WTC11 (cell line): Measurements from ENCODE around the gene SEMA3F. TPM values are rescaled to one million over a fixed set of nuclear protein-coding genes. Genes with fewer than 3 reads are reported as not detected.

Experiments
- ATAC-seq: fragments of 200-7000 bp; cut with Tn5 transposase; 2 replicates; pipeline ENCODE4 v1.10.0; 2021; ENCODE audit warnings: mild to moderate bottlenecking, moderate library complexity
- CTCF ChIA-PET: fragments of 300-600 bp; sonication (Branson Sonifier 250); formaldehyde crosslinking; loops from one replicate; lab custom pipeline; 2021; ENCODE audit warnings: antibody characterized with exemption; lab: Charles Lee
- POLR2A ChIA-PET: fragments of 350-600 bp; sonication (Branson Sonifier 250); formaldehyde crosslinking; loops from one replicate; lab custom pipeline; 2021; ENCODE audit warnings: antibody characterized with exemption; lab: Charles Lee
- DNase-seq: peaks from one replicate; pipeline ENCODE4 v3.0.0; 2021; ENCODE audit warnings: low spot score
- H3K27ac Mint-ChIP-seq: 2 replicates; pipeline ENCODE4 v1.8.0; 2021; ENCODE audit warnings: mixed read lengths
- H3K27me3 Mint-ChIP-seq: 2 replicates; pipeline ENCODE4 v1.8.0; 2021; ENCODE audit warnings: low read depth, mild to moderate bottlenecking, moderate library complexity, mixed read lengths
- H3K36me3 Mint-ChIP-seq: 2 replicates; pipeline ENCODE4 v1.8.0; 2021; ENCODE audit warnings: mixed read lengths
- H3K4me1 Mint-ChIP-seq: 2 replicates; pipeline ENCODE4 v1.8.0; 2022; ENCODE audit warnings: mixed read lengths
- H3K4me3 Mint-ChIP-seq: 2 replicates; pipeline ENCODE4 v1.8.0; 2021; ENCODE audit warnings: mild to moderate bottlenecking, moderate library complexity, mixed read lengths
- H3K9me3 Mint-ChIP-seq: 2 replicates; pipeline ENCODE4 v1.8.0; 2021; ENCODE audit warnings: mixed read lengths
- ELF4 ChIP-seq: sonication (generic); formaldehyde crosslinking; IDR thresholded peaks from 2 replicates; pipeline ENCODE4 v1.8.1; 2022; ENCODE audit warnings: low read depth, mild to moderate bottlenecking, moderate library complexity, missing genetic modification reagents
- ESRRA ChIP-seq: sonication (generic); formaldehyde crosslinking; IDR thresholded peaks from 2 replicates; pipeline ENCODE4 v1.8.1; 2022; ENCODE audit warnings: mild to moderate bottlenecking, missing genetic modification reagents, borderline replicate concordance
- JUN ChIP-seq: sonication (generic); formaldehyde crosslinking; IDR thresholded peaks from 2 replicates; pipeline ENCODE4 v1.8.0; 2023; ENCODE audit warnings: mild to moderate bottlenecking, missing genetic modification reagents
- MXD4 ChIP-seq: fragments of 250-450 bp; sonication (Bioruptor Pico); IDR thresholded peaks from 2 replicates; pipeline ENCODE4 v1.8.0; 2021; ENCODE audit warnings: mild to moderate bottlenecking, moderate library complexity, borderline replicate concordance
- NFATC4 ChIP-seq: fragments of 250-450 bp; sonication (Bioruptor Pico); IDR thresholded peaks from 2 replicates; pipeline ENCODE4 v1.9.0; 2021; ENCODE audit warnings: mild to moderate bottlenecking
- NFE2L1 ChIP-seq: sonication (generic); formaldehyde crosslinking; IDR thresholded peaks from 2 replicates; pipeline ENCODE4 v1.8.1; 2023; ENCODE audit warnings: missing genetic modification reagents
- RELA ChIP-seq: sonication (generic); formaldehyde crosslinking; IDR thresholded peaks from 2 replicates; pipeline ENCODE4 v1.8.1; 2022; ENCODE audit warnings: missing genetic modification reagents, mild to moderate bottlenecking, borderline replicate concordance
- RORB ChIP-seq: fragments of 250-450 bp; sonication (Bioruptor Pico); IDR thresholded peaks from 2 replicates; pipeline ENCODE4 v1.9.0; 2021; ENCODE audit warnings: mild to moderate bottlenecking
- SMAD3 ChIP-seq: sonication (generic); formaldehyde crosslinking; IDR thresholded peaks from 2 replicates; pipeline ENCODE4 v1.8.0; 2022; ENCODE audit warnings: missing genetic modification reagents, mild to moderate bottlenecking, borderline replicate concordance
- SOX15 ChIP-seq: fragments of 250-450 bp; sonication (Bioruptor Pico); IDR thresholded peaks from 2 replicates; pipeline ENCODE4 v1.9.0; 2021; ENCODE audit warnings: mild to moderate bottlenecking
- SP1 ChIP-seq: sonication (generic); formaldehyde crosslinking; conservative IDR thresholded peaks from 2 replicates; pipeline ENCODE4 v1.8.1; 2022; ENCODE audit warnings: missing genetic modification reagents
- TEAD4 ChIP-seq: sonication (generic); formaldehyde crosslinking; IDR thresholded peaks from 2 replicates; pipeline ENCODE4 v1.8.0; 2022; ENCODE audit warnings: mild to moderate bottlenecking, missing genetic modification reagents
- ZNF121 ChIP-seq: sonication (generic); formaldehyde crosslinking; IDR thresholded peaks from 2 replicates; pipeline ENCODE4 v1.8.0; 2023; ENCODE audit warnings: missing genetic modification reagents
- ZNF263 ChIP-seq: sonication (generic); formaldehyde crosslinking; IDR thresholded peaks from 2 replicates; pipeline ENCODE4 v1.8.1; 2022; ENCODE audit warnings: low read depth, mild to moderate bottlenecking, moderate library complexity, missing genetic modification reagents
- ZNF423 ChIP-seq: fragments of 250-450 bp; sonication (Bioruptor Pico); IDR thresholded peaks from 2 replicates; pipeline ENCODE4 v2.1.2; 2022; ENCODE audit warnings: mild to moderate bottlenecking, moderate library complexity
- total RNA-seq: library from RNA; stranded (reverse); gene quantifications from 3 replicates; pipeline ENCODE4 v1.2.3, GENCODE V29; 2021
- TF ChIP-seq, protein P1 (sequence below): sonication (generic); formaldehyde crosslinking; IDR thresholded peaks from 2 replicates; pipeline ENCODE4 v1.8.0; 2023; ENCODE audit warnings: mild to moderate bottlenecking, missing genetic modification reagents
- TF ChIP-seq, protein P2 (sequence below): fragments of 250-450 bp; sonication (Bioruptor Pico); IDR thresholded peaks from 2 replicates; pipeline ENCODE4 v1.9.0; 2021; ENCODE audit warnings: moderate library complexity, mild to moderate bottlenecking, inconsistent platforms, borderline replicate concordance
- TF ChIP-seq, protein P3 (sequence below): fragments of 200-600 bp; IDR thresholded peaks from 2 replicates; pipeline ENCODE4 v1.8.0; 2022; ENCODE audit warnings: antibody characterized with exemption
- TF ChIP-seq, protein P4 (sequence below): fragments of 250-450 bp; sonication (Bioruptor Pico); IDR thresholded peaks from 2 replicates; pipeline ENCODE4 v1.9.0; 2021; ENCODE audit warnings: mild to moderate bottlenecking, borderline replicate concordance
- TF ChIP-seq, protein P5 (sequence below): sonication (generic); formaldehyde crosslinking; IDR thresholded peaks from 2 replicates; pipeline ENCODE4 v1.8.1; 2022; ENCODE audit warnings: low read depth, mild to moderate bottlenecking, moderate library complexity, missing genetic modification reagents, borderline replicate concordance
- TF ChIP-seq, protein P6 (sequence below): fragments of 250-450 bp; sonication (Bioruptor Pico); IDR thresholded peaks from 2 replicates; pipeline ENCODE4 v1.9.0; 2021; ENCODE audit warnings: mild to moderate bottlenecking

Gene SEMA3F
- total RNA-seq, 1 experiment from 2014 or later: 49.0 TPM

DNA sequence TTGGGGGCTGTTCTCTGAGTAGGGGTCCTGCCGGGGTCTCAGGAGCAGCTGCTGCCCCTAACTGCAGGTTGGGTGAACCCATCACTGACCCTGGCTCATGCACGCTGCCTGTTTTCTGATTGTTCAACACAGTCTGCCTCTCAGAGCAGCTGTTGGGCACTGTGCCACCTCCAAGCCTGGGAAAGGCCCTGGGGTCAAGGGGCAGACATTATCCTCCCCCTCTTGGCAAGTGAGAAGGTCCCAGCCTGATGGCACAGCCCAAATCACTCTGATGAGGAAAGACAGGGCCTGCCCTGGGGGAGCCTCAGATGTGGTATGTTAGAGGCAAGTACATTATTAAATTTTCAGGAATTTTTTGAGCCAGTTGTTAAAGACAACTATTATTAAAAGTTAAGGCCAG, 22.2 kb downstream of the SEMA3F start (continued):
- TF ChIP-seq, protein P1, sequence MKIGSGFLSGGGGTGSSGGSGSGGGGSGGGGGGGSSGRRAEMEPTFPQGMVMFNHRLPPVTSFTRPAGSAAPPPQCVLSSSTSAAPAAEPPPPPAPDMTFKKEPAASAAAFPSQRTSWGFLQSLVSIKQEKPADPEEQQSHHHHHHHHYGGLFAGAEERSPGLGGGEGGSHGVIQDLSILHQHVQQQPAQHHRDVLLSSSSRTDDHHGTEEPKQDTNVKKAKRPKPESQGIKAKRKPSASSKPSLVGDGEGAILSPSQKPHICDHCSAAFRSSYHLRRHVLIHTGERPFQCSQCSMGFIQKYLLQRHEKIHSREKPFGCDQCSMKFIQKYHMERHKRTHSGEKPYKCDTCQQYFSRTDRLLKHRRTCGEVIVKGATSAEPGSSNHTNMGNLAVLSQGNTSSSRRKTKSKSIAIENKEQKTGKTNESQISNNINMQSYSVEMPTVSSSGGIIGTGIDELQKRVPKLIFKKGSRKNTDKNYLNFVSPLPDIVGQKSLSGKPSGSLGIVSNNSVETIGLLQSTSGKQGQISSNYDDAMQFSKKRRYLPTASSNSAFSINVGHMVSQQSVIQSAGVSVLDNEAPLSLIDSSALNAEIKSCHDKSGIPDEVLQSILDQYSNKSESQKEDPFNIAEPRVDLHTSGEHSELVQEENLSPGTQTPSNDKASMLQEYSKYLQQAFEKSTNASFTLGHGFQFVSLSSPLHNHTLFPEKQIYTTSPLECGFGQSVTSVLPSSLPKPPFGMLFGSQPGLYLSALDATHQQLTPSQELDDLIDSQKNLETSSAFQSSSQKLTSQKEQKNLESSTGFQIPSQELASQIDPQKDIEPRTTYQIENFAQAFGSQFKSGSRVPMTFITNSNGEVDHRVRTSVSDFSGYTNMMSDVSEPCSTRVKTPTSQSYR (CRISPR knock-in tag): no peak
- TF ChIP-seq RORB (CRISPR knock-in tag) (no peak), ZNF263 (CRISPR knock-in tag) (no peak), JUN (CRISPR knock-in tag) (no peak), RELA (CRISPR knock-in tag) (no peak), SOX15 (CRISPR knock-in tag) (no peak), NFE2L1 (no peak)
- TF ChIP-seq, protein P2, sequence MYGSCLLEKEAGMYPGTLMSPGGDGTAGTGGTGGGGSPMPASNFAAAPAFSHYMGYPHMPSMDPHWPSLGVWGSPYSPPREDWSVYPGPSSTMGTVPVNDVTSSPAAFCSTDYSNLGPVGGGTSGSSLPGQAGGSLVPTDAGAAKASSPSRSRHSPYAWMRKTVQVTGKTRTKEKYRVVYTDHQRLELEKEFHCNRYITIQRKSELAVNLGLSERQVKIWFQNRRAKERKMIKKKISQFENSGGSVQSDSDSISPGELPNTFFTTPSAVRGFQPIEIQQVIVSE (CRISPR knock-in tag): no peak

DNA sequence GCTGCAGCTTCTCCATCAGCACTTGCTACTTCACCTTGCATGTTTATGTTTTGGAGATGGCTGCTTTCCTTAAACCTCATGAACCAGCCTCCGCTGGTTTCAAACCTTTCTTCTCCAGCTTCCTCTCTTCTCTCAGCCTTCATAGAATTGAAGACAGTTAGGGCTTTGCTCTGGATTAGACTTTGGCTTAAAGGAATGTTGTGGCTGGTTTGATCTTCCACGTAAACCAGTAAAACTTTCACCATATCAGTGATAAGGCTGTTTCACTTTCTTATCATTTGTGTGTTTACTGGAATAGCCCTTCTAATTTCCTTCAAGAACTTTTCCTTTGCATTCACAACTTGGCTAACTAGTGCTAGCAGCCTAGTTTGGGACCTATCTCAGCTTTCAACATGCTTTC, 24.6 kb downstream of the SEMA3F start:
- POLR2A ChIA-PET: interaction anchor here (0.6 kb wide), 1 partner anchor 45 kb away, joined by 3 read pairs; no protein-coding TSS in a partner anchor
- Mint-ChIP-seq H3K36me3 (peaks cover 58% of the 10 kb centered on the region), H3K9me3 (no peaks in the 10 kb centered on the region), H3K27me3 (no peaks in the 10 kb centered on the region), H3K4me3 (no peak overlapping the region)
- ATAC-seq: no peak
- CTCF ChIA-PET: interaction anchor here (1.9 to 2.0 kb wide), 2 partner anchors 9 to 12 kb away, joined by 8 to 11 read pairs; no protein-coding TSS in a partner anchor
- no peak for TF ChIP-seq TEAD4
- no peak for TF ChIP-seq MXD4
- TF ChIP-seq RORB (CRISPR knock-in tag): no peak
- no peak for TF ChIP-seq ELF4 (CRISPR knock-in tag)
- TF ChIP-seq, protein P3, sequence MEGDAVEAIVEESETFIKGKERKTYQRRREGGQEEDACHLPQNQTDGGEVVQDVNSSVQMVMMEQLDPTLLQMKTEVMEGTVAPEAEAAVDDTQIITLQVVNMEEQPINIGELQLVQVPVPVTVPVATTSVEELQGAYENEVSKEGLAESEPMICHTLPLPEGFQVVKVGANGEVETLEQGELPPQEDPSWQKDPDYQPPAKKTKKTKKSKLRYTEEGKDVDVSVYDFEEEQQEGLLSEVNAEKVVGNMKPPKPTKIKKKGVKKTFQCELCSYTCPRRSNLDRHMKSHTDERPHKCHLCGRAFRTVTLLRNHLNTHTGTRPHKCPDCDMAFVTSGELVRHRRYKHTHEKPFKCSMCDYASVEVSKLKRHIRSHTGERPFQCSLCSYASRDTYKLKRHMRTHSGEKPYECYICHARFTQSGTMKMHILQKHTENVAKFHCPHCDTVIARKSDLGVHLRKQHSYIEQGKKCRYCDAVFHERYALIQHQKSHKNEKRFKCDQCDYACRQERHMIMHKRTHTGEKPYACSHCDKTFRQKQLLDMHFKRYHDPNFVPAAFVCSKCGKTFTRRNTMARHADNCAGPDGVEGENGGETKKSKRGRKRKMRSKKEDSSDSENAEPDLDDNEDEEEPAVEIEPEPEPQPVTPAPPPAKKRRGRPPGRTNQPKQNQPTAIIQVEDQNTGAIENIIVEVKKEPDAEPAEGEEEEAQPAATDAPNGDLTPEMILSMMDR: no peak
- no peak for TF ChIP-seq ZNF121 (CRISPR knock-in tag)
- TF ChIP-seq SP1 (CRISPR knock-in tag): no peak
- TF ChIP-seq, all 79 proteins: peak for 0
- no peaks in the 10 kb centered on the region for H3K4me1 Mint-ChIP-seq
- DNase-seq: no peak
- H3K27ac Mint-ChIP-seq: no peak overlapping the region

DNA sequence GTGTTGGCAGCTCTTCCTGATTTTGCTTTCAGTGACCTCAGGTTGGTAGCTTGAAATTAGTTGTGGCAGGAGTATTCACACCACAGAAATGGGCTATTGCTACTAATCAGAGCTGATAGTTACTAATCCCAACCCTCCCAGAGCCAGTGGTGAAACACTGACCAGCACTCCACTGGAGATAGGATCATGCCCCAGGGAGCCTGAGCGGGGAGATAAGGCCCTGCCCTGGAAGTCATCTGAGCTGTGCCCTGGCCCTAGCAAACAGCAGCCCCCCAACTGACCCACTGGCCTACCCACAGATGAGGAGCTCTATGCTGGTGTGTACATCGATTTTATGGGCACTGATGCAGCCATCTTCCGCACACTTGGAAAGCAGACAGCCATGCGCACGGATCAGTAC, 26.9 kb downstream of the SEMA3F start:
- no peaks in the 10 kb centered on the region for H3K4me1 Mint-ChIP-seq
- H3K36me3 Mint-ChIP-seq: peaks cover 51% of the 10 kb centered on the region
- ChIA-PET CTCF (interaction anchor here (0.5 to 3.2 kb wide), 6 partner anchors 10 to 408 kb away, joined by 3 to 16 read pairs (median 3); no protein-coding TSS in a partner anchor), POLR2A (interaction anchor here (1.0 to 1.2 kb wide), 3 partner anchors 9 to 60 kb away, joined by 3 to 4 read pairs (median 4); no protein-coding TSS in a partner anchor)
- ATAC-seq: no peak
- no peaks in the 10 kb centered on the region for H3K9me3 Mint-ChIP-seq
- H3K27me3 Mint-ChIP-seq: no peaks in the 10 kb centered on the region
- H3K4me3 Mint-ChIP-seq: no peak overlapping the region
- no peak for DNase-seq
- H3K27ac Mint-ChIP-seq: peak overlapping the region; percentile 38; the same call in 1 of the 2 replicates
- TF ChIP-seq SMAD3 (CRISPR knock-in tag) (no peak), JUN (CRISPR knock-in tag) (no peak), NFATC4 (CRISPR knock-in tag) (no peak), ESRRA (no peak), ZNF423 (CRISPR knock-in tag) (no peak)
- TF ChIP-seq, protein P4, sequence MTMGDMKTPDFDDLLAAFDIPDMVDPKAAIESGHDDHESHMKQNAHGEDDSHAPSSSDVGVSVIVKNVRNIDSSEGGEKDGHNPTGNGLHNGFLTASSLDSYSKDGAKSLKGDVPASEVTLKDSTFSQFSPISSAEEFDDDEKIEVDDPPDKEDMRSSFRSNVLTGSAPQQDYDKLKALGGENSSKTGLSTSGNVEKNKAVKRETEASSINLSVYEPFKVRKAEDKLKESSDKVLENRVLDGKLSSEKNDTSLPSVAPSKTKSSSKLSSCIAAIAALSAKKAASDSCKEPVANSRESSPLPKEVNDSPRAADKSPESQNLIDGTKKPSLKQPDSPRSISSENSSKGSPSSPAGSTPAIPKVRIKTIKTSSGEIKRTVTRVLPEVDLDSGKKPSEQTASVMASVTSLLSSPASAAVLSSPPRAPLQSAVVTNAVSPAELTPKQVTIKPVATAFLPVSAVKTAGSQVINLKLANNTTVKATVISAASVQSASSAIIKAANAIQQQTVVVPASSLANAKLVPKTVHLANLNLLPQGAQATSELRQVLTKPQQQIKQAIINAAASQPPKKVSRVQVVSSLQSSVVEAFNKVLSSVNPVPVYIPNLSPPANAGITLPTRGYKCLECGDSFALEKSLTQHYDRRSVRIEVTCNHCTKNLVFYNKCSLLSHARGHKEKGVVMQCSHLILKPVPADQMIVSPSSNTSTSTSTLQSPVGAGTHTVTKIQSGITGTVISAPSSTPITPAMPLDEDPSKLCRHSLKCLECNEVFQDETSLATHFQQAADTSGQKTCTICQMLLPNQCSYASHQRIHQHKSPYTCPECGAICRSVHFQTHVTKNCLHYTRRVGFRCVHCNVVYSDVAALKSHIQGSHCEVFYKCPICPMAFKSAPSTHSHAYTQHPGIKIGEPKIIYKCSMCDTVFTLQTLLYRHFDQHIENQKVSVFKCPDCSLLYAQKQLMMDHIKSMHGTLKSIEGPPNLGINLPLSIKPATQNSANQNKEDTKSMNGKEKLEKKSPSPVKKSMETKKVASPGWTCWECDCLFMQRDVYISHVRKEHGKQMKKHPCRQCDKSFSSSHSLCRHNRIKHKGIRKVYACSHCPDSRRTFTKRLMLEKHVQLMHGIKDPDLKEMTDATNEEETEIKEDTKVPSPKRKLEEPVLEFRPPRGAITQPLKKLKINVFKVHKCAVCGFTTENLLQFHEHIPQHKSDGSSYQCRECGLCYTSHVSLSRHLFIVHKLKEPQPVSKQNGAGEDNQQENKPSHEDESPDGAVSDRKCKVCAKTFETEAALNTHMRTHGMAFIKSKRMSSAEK (CRISPR knock-in tag): no peak
- TF ChIP-seq, protein P5, sequence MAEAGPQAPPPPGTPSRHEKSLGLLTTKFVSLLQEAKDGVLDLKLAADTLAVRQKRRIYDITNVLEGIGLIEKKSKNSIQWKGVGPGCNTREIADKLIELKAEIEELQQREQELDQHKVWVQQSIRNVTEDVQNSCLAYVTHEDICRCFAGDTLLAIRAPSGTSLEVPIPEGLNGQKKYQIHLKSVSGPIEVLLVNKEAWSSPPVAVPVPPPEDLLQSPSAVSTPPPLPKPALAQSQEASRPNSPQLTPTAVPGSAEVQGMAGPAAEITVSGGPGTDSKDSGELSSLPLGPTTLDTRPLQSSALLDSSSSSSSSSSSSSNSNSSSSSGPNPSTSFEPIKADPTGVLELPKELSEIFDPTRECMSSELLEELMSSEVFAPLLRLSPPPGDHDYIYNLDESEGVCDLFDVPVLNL (CRISPR knock-in tag): no peak
- TF ChIP-seq, protein P6, sequence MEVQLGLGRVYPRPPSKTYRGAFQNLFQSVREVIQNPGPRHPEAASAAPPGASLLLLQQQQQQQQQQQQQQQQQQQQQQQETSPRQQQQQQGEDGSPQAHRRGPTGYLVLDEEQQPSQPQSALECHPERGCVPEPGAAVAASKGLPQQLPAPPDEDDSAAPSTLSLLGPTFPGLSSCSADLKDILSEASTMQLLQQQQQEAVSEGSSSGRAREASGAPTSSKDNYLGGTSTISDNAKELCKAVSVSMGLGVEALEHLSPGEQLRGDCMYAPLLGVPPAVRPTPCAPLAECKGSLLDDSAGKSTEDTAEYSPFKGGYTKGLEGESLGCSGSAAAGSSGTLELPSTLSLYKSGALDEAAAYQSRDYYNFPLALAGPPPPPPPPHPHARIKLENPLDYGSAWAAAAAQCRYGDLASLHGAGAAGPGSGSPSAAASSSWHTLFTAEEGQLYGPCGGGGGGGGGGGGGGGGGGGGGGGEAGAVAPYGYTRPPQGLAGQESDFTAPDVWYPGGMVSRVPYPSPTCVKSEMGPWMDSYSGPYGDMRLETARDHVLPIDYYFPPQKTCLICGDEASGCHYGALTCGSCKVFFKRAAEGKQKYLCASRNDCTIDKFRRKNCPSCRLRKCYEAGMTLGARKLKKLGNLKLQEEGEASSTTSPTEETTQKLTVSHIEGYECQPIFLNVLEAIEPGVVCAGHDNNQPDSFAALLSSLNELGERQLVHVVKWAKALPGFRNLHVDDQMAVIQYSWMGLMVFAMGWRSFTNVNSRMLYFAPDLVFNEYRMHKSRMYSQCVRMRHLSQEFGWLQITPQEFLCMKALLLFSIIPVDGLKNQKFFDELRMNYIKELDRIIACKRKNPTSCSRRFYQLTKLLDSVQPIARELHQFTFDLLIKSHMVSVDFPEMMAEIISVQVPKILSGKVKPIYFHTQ (CRISPR knock-in tag): no peak
